ENCODE data around the gene FOXP3.

DNA sequence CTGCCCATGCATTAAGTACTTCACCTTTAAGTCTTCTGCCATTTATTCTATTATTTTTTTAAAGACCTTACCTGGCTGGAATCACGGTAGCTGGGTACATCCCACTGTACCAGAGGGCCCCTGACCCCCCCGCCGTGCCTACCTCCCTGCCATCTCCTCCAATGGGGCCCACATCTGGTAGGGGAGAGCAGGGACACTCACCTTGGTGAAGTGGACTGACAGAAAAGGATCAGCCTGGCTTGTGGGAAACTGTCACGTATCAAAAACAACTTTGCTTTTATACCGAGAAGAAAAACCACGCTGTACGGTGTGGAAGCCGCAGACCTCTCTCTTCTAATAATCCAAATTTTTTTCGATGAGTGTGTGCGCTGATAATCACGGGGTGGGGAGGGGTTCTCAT lies at the start of gene FOXP3:
- TF ChIP-seq, protein P1, sequence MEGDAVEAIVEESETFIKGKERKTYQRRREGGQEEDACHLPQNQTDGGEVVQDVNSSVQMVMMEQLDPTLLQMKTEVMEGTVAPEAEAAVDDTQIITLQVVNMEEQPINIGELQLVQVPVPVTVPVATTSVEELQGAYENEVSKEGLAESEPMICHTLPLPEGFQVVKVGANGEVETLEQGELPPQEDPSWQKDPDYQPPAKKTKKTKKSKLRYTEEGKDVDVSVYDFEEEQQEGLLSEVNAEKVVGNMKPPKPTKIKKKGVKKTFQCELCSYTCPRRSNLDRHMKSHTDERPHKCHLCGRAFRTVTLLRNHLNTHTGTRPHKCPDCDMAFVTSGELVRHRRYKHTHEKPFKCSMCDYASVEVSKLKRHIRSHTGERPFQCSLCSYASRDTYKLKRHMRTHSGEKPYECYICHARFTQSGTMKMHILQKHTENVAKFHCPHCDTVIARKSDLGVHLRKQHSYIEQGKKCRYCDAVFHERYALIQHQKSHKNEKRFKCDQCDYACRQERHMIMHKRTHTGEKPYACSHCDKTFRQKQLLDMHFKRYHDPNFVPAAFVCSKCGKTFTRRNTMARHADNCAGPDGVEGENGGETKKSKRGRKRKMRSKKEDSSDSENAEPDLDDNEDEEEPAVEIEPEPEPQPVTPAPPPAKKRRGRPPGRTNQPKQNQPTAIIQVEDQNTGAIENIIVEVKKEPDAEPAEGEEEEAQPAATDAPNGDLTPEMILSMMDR (IDR thresholded peaks at IDR 0.05), result no peak
- TF ChIP-seq POLR2A (IDR thresholded peaks at IDR 0.05), result no peak

Measured in uterus (tissue), 2 donors.